Stimulated activated effector memory CD8-positive, alpha-beta T cell treated with anti-CD3 and anti-CD28 coated beads, Interleukin-12 subunit alpha, Interleukin-12 subunit beta, amount 100 ng/mL, for 72 hours (primary cell): Measurements from ENCODE around the gene NCKAP5.

ENCODE experiments used
- ATAC-seq: fragments of 150-1000 bp; cut with Tn5 transposase; 2 replicates; pipeline ENCODE4 v1.10.0; 2021
- DNase-seq, 2 donors: peaks; one replicate each; pipeline ENCODE4 v3.0.0; 2021 to 2022; ENCODE audit warnings: low spot score in 2 of 2
- H3K27ac Mint-ChIP-seq: one replicate; pipeline ENCODE4 v1.8.0; 2022; ENCODE audit warnings: mild to moderate bottlenecking, mixed read lengths
- H3K36me3 Mint-ChIP-seq: one replicate; pipeline ENCODE4 v1.8.0; 2022; ENCODE audit warnings: mild to moderate bottlenecking, mixed read lengths
- H3K4me1 Mint-ChIP-seq: one replicate; pipeline ENCODE4 v1.8.0; 2022; ENCODE audit warnings: mixed read lengths
- H3K4me3 Mint-ChIP-seq: one replicate; pipeline ENCODE4 v1.8.0; 2022; ENCODE audit warnings: mild to moderate bottlenecking, mixed read lengths
- H3K9me3 Mint-ChIP-seq: one replicate; pipeline ENCODE4 v1.8.0; 2022; ENCODE audit warnings: mixed read lengths

The NCKAP5 gene

DNA sequence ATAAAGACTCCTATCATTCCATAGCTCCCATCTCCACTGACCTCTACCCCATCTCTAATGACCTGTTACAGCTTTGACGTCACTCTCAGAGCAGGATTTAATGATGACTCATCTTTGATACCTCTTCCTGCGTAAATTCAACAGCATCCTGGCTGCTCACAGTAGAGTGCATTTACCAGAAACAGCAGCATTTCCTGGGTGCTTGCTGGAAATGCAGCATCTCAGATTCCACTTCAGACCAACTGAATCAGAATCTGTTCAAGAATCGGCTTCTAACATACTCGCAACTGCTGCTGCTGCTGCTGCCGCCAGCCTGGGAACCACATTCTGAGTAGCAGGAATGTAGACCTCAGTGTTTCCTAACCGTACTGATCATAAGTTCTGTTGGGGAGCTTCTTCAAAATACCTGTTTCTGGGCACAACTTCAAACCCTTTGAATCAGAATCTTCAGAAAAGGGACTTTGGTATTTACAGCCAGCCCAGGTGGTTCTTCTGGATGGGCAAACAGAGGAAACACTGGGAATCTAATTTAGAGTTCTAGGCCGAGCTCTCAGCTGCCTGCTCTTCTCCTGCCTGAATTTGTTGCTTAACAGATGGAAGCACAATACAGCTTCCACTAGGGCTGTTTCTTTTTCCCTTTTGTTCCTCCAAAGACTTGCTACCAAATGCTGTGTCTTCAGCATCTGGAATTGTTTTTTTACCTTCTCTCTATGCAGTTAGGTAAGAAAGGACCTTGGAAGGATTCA is 241.4 kb downstream of the NCKAP5 start:
- Mint-ChIP-seq H3K4me3 (no peak overlapping the region), H3K9me3 (peaks cover 4% of the 10 kb centered on the region), H3K36me3 (no peaks in the 10 kb centered on the region), H3K4me1 (no peaks in the 10 kb centered on the region), H3K27ac (no peak overlapping the region)
- ATAC-seq (no peak), DNase-seq (no peak)

DNA sequence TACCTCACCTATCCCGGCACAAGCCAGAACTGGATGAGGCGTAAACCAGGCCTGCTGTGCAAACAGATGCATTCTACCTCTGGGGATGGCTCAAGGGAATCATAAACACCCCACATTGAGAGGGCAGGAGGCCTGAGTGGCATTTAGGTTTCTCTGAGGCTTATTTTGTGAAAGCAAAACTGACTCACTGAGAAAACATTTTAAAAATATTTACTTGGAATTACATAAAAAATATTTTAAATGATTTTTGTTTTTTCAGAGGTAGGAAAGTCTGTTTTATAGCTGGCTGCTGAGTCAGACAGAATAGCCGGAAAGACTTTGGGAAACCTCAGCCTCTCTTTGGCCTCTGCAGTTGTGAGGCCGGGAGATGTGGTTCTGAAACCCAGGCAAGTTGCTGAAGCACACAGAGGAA is 244.1 kb downstream of the NCKAP5 start:
- no peak overlapping the region for H3K27ac Mint-ChIP-seq
- no peak for ATAC-seq
- H3K36me3 Mint-ChIP-seq: no peaks in the 10 kb centered on the region
- no peak for DNase-seq
- no peaks in the 10 kb centered on the region for H3K4me1 Mint-ChIP-seq
- H3K9me3 Mint-ChIP-seq: peaks cover 4% of the 10 kb centered on the region
- H3K4me3 Mint-ChIP-seq: no peak overlapping the region

DNA sequence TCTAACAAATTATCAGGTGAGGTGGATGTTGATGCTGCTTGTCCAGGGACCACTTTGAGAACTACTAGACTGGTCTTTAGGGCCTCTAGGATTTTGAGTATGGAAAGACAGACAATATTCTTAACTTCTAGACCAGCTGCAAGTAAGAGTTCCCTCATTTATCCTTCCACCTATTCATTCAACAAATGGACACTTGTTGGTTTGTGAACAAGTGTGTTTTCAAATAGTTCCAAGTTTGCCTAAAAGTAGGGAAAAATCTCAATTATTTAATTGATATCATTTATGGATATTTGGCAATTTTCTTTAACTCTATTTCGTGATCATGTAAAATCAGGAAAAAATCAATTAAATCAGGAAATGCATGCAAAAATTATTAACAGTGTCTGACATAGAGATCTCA is 245.4 kb downstream of the NCKAP5 start:
- H3K9me3 Mint-ChIP-seq: no peaks in the 10 kb centered on the region
- no peak overlapping the region for H3K4me3 Mint-ChIP-seq
- no peaks in the 10 kb centered on the region for H3K36me3 Mint-ChIP-seq
- H3K4me1 Mint-ChIP-seq: no peaks in the 10 kb centered on the region
- DNase-seq: no peak
- no peak for ATAC-seq
- no peak overlapping the region for H3K27ac Mint-ChIP-seq

DNA sequence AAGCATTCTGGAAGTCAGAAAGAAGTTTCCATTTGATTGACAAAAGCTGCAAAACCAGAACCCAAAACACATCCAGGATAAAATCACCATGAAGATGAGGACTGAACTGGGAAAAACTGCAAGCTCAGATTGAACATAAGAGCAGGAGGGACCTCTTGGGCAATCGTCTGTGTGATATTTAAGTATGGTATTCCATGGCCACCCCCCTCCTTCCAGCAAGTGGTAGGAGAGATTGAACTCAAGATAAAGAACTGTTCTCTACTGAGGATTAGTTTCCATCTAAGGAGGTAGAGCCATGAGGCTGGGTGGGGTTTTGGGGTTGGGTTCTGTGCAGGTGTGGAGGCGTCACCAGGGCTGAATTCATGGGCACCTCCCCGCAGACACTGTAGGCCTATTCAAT is 251.1 kb downstream of the NCKAP5 start:
- peaks cover 11% of the 10 kb centered on the region for H3K9me3 Mint-ChIP-seq
- H3K36me3 Mint-ChIP-seq: no peaks in the 10 kb centered on the region
- H3K4me3 Mint-ChIP-seq: no peak overlapping the region
- ATAC-seq (no peak), DNase-seq (no peak)
- H3K27ac Mint-ChIP-seq: no peak overlapping the region
- no peaks in the 10 kb centered on the region for H3K4me1 Mint-ChIP-seq

DNA sequence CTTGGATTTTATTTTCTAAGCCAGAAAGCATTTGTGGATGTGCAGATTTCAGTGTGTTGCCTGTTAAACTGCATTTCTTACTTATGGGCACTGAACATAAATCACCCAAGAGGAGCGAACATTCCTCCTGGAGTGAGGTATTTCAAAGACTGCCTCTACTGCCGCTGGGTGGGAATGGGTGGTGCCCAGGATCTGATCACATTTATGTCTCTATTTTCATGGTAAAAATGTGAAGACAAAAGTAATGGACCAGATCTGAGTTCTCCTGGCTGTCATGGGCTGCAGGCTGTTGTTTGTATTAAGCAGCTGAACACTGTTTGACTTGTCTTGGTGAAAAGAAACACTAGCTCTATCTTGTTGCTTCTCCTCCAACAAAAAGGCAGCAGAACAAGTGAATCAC is 251.7 kb downstream of the NCKAP5 start:
- no peak for ATAC-seq
- no peak overlapping the region for H3K27ac Mint-ChIP-seq
- H3K36me3 Mint-ChIP-seq: no peaks in the 10 kb centered on the region
- H3K4me3 Mint-ChIP-seq: no peak overlapping the region
- DNase-seq: no peak
- peaks cover 11% of the 10 kb centered on the region for H3K9me3 Mint-ChIP-seq
- H3K4me1 Mint-ChIP-seq: no peaks in the 10 kb centered on the region

DNA sequence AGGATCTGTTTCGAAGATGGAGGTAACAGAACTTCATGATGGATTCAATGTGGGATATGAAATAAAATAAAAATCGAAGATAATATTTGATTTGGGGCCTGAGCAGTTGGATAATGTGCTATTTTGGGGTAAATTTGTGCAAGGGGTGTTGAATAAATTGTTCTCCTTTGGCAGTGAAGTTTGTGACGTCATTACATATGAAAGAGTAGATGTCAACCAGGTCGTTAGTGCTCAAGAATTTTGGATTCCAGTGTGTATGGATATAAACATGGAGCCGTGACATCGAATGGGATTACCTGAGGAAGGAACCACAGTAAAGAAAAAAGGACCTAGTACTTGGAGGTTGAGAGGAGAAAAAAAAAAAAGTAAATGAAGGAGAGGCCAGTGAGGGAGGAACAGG is 253.0 kb downstream of the NCKAP5 start:
- no peak overlapping the region for H3K27ac Mint-ChIP-seq
- peaks cover 13% of the 10 kb centered on the region for H3K9me3 Mint-ChIP-seq
- no peak overlapping the region for H3K4me3 Mint-ChIP-seq
- DNase-seq (no peak), ATAC-seq (no peak)
- no peaks in the 10 kb centered on the region for H3K36me3 Mint-ChIP-seq
- H3K4me1 Mint-ChIP-seq: no peaks in the 10 kb centered on the region

DNA sequence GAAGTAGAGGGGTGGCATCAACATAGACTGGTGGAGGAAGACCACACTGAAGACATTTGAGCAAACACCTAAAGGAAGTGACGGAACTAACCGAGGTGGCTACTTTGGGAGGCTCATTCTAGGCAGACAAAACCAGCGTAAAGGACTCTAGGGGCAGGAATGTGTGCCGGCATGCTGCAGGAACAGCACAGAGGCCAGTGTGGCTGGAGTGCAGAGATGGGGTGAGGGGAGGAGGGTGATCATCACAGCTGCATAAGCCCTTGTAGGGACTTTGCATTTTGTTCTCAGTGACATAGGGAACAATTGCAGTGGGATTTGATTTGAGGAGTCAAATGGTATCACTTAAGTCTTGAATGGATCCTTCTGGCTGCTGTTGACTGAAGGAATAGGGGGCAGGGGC is 253.5 kb downstream of the NCKAP5 start:
- H3K4me3 Mint-ChIP-seq: no peak overlapping the region
- no peak overlapping the region for H3K27ac Mint-ChIP-seq
- no peak for ATAC-seq
- DNase-seq: no peak
- no peaks in the 10 kb centered on the region for H3K36me3 Mint-ChIP-seq
- H3K9me3 Mint-ChIP-seq: peaks cover 15% of the 10 kb centered on the region
- H3K4me1 Mint-ChIP-seq: no peaks in the 10 kb centered on the region

DNA sequence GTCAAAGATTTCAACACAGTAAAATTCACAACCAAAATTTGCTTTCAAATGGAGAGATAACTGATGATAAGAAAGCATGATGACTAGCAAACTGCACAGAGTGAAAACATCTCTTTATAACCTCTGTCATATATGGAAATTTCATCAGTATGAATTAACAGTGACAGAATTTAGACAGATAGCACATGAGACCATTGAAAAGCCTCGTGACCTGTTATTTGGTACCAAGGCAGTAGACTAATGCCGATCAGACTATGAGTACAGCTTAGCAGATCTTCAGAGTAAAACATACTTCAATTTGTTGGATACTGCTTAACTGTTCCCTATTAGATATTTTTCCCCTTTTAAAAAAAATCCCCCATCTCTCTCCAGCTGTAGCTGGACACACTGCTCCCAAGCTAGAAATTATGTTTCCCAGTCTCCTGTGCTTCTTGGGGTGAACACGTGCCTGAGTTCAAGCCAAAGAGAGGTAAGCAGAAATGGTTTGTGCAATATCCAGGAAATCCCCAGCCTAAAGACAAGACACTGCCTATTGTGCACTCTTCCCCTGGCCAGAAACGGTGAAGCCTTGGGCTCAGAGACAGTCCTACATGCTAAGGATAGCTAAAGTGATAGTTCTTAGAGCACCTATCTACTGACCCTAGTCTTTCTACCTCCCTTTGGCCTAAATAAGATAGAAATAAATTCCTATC is 256.1 kb downstream of the NCKAP5 start:
- H3K27ac Mint-ChIP-seq: no peak overlapping the region
- peaks cover 18% of the 10 kb centered on the region for H3K9me3 Mint-ChIP-seq
- ATAC-seq: no peak
- H3K36me3 Mint-ChIP-seq: no peaks in the 10 kb centered on the region
- no peak for DNase-seq
- no peaks in the 10 kb centered on the region for H3K4me1 Mint-ChIP-seq
- no peak overlapping the region for H3K4me3 Mint-ChIP-seq

DNA sequence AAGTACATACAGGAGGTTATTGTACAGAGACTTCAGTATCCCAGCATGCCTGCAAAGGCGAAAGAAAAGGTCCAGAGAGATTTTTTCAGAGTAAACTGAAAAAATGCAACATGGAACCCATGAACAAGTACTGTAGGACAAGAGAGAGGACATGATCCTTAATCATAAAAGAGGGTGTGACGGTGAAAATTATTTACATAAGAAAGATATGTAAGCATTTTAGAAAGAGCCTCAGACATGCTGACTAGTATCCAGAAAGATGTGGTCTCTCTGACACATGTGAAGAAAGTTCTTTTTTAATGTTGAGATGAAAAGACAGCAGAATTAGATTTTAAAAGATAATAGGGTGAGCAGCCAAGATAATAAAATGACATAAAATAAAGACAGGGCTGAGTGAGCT is 262.0 kb downstream of the NCKAP5 start:
- no peak for ATAC-seq
- H3K36me3 Mint-ChIP-seq: no peaks in the 10 kb centered on the region
- no peaks in the 10 kb centered on the region for H3K4me1 Mint-ChIP-seq
- H3K4me3 Mint-ChIP-seq: no peak overlapping the region
- no peak overlapping the region for H3K27ac Mint-ChIP-seq
- no peak for DNase-seq
- H3K9me3 Mint-ChIP-seq: peaks cover 15% of the 10 kb centered on the region

DNA sequence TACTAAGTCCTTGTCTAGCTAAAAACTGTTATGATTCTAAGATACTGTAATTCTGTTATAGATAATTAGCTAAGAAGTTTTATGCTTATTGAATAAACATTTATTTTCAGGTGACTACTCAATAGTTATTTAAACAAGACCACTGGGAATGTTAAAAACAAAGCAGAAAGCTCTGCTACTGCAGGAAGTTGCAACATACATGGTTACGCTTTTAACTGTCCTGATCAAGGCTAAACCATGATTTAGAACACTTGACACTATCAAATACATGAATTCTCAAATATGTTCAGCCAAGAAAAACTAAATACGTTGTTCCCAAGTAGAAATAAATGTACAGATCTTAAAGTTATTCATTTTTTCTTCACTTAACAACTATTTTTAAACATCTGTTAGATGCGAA is 263.9 kb downstream of the NCKAP5 start:
- Mint-ChIP-seq H3K4me3 (no peak overlapping the region), H3K36me3 (no peaks in the 10 kb centered on the region), H3K27ac (no peak overlapping the region), H3K9me3 (peaks cover 11% of the 10 kb centered on the region), H3K4me1 (no peaks in the 10 kb centered on the region)
- ATAC-seq: no peak
- no peak for DNase-seq

DNA sequence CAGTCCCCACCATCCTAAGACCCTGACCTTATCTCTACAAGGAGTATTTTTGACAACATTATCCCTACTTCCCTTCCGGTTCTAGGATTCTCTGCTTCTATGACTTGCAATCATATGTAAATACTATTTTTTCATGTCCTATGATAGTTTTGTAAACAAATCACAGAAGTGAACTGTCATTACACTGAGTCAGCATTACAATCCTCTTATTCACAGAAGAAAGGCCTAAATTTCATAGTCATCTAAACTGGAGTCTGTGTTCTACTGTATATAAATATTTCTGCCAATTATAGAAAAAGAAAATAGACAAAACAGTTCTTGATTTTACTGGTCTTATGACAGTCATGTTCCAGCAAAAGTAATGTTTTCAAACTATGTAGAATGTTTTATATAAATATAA is 265.1 kb downstream of the NCKAP5 start:
- ATAC-seq (no peak), DNase-seq (no peak)
- no peak overlapping the region for H3K4me3 Mint-ChIP-seq

DNA sequence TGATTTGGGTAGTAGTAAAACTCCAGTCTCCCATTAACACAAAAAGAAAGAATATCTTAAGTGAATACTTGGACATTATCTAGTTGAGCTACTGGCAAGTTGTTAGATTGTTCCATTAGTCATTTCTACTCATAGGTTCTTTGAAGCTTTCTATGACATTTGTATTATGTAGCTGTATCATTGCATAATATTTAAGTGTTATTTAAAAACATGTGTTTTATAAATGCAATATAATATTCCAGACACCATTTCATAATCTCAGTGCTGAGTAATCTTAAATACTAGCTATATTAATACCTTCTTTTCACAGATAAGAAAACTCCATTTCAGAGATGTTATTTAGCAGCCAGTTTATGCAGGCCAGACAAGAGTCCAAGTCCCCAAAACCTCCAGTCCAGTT is 271.9 kb downstream of the NCKAP5 start:
- ATAC-seq: no peak
- Mint-ChIP-seq H3K9me3 (no peaks in the 10 kb centered on the region), H3K4me1 (no peaks in the 10 kb centered on the region), H3K4me3 (no peak overlapping the region), H3K36me3 (no peaks in the 10 kb centered on the region), H3K27ac (no peak overlapping the region)
- DNase-seq: no peak

More for the DNA sequence above, 265.1 kb downstream of the NCKAP5 start:
- H3K36me3 Mint-ChIP-seq: no peaks in the 10 kb centered on the region
- peaks cover 11% of the 10 kb centered on the region for H3K9me3 Mint-ChIP-seq
- no peak overlapping the region for H3K27ac Mint-ChIP-seq
- no peaks in the 10 kb centered on the region for H3K4me1 Mint-ChIP-seq

DNA sequence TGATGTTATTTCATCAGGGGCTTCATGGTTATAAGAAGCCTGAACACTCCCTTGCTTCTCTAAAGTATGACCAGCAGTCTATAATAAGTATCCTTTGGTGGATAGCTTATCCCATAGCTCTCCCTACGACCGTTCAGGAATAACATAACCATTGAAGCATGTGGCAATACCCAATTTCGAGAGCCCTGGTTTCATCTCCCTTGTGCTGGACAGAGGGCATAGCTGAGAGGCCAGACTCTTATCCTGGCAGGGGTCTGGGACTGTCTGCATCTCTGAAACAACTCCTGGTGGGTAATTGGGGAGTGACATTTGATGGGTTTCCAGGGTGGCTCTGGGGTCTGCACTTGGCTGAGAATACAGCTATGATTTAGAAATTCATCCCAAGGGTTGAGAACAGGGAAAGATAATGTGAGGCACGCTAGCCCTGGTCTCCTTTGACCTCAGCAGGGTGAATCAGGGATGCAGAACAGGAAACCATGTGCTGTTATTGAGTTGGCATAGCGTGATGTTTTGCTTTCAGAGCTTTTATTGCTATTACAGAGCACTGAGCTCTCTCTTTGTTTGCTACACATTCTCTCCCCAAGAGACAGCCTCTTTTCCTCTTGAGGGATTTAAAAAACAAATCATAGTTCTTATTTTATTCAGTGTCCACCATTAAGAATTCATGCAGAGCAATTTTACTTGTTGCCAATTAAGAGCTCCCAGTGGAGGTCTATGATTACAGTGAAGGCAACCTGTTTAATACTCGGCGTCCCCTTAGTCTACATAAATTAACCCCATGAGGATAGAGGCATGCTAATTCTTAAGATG is 274.5 kb downstream of the NCKAP5 start:
- no peak for DNase-seq
- H3K4me3 Mint-ChIP-seq: no peak overlapping the region
- ATAC-seq: no peak

DNA sequence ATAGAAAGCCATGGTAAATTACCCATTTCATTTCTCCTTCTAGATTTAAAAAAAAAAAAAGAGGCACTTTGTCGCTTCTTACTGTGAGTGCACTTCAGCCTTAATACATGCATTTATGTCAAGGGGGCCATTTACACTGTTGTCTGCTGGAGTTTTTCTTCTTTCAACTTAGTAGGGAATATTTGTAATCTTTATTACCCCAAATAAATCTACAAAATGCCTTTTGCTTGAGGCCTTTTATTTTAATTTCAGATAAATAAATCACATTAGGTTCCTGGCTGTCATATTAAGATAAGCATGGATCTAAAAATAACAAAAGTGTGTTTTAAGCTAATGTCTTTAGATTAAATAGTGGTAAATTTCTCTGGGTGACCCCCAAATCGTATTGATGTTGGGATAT is 276.0 kb downstream of the NCKAP5 start:
- Mint-ChIP-seq H3K27ac (no peak overlapping the region), H3K36me3 (no peaks in the 10 kb centered on the region), H3K9me3 (peaks cover 2% of the 10 kb centered on the region), H3K4me1 (no peaks in the 10 kb centered on the region), H3K4me3 (no peak overlapping the region)
- ATAC-seq (no peak), DNase-seq (no peak)

More for the DNA sequence above, 274.5 kb downstream of the NCKAP5 start:
- Mint-ChIP-seq H3K27ac (no peak overlapping the region), H3K9me3 (no peaks in the 10 kb centered on the region), H3K4me1 (no peaks in the 10 kb centered on the region), H3K36me3 (no peaks in the 10 kb centered on the region)

DNA sequence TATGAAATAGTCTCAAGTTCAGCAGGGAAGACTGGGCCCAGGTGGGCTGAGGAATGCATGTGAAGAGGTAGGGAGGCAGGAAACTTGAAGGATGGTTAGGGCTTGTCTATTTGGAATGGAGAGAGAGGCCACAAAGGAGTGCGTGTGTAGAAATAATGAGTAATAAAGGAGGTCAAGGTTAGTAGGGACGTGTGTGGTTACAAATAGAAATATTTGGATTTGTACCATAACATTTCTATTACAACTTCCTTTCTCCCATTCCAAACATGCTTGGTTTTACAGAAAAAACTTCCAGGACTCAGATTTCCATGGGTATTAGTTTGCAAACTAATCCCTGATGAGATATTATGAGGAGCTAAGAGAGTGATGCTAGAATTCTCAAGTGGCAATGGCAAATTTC is 280.6 kb downstream of the NCKAP5 start:
- no peaks in the 10 kb centered on the region for H3K36me3 Mint-ChIP-seq
- ATAC-seq: no peak
- no peak for DNase-seq
- H3K4me1 Mint-ChIP-seq: no peaks in the 10 kb centered on the region
- no peak overlapping the region for H3K4me3 Mint-ChIP-seq
- H3K27ac Mint-ChIP-seq: no peak overlapping the region
- H3K9me3 Mint-ChIP-seq: peaks cover 2% of the 10 kb centered on the region
